ENCODE data around the gene ZRANB3.
"Not testable (repeated sequence)": the region's sequence is repeated elsewhere in the genome, so short reads cannot be mapped to it uniquely, and the experiment has no call there.

ZRANB3 gene

DNA sequence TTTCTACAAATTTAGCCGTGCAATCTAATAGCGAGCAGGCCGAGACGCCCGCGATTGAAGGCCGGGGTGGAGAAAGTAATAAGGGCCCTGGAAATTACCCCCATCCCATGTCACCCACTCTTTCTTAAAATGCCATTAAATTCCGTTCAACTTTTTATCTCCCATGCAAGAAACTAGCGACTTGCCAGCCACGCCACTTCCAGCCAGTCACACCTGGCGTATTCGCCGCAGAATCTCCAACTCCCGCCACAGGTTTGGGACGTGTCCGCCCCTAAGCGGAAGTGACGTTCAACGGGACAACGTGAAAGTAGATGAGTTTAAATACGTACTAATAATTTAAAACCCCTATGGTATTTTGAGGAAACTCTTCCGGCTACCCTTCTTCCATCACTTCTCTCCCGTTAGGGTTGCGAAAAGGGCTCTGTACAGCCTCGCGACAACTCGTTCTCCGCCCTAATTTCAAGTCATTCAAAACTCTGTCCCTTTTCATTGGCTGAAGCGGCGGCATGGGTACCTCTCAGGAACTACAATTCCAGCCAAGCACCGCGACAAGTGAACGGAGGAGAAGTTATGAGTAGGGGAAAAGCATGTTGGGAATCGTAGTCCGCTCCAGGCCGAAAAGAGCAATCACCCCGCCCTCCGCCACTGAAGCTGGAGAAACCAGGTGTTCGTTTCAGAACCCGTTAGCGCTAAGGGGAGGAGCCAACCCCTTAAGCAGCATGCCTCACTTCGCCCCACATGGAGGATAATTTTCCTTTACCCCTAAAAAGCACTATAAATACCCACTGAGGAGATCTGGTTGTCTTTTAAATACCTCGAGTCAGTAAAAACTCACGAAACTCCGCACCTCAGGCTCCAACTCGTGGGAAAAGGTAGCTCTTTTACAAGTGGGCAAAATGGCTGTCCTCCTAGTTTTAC, at the start of gene ZRANB3:
Gene ZRANB3 (minus strand): TSS at position 906 of the 918 bp plus-strand sequence.
- H3K4me3 ChIP-seq (ENCODE audit: low read length), result peak within 1 kb of the TSS; percentile 81

DNA sequence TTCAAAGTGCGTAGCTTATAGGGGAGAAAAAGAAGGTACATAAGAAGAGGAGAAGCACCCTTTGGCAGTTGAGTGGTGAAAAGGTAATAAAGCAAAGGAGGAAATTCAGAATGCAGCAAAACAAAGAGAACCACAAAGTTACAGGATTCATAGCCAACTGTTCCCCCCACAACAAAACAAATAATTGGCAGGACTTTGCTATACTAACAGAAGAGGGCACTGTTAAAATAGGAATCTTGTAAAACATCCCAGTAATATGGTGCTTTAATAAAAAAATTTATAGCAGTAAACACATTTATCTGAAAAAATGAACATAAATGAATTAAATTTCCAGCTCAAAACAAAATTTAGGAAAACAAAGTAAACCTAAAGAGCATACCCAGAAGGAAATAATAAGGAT, 42.6 kb upstream of the ZRANB3 start:
- H3K4me1 ChIP-seq (ENCODE audit: insufficient read depth, low read length), result no peaks in the 10 kb centered on the region
- H3K9me3 ChIP-seq (ENCODE audit: insufficient read depth, low read depth, low read length), result no peaks in the 10 kb centered on the region
- no peak overlapping the region for H3K9ac ChIP-seq (ENCODE audit: low read depth, low read length)
- no peak overlapping the region for H3K4me3 ChIP-seq (ENCODE audit: low read length)
- H3K36me3 ChIP-seq (ENCODE audit: insufficient read depth, low read depth, low read length), result peaks cover 12% of the 10 kb centered on the region
- H3K27me3 ChIP-seq (ENCODE audit: insufficient read depth, low read length), result no peaks in the 10 kb centered on the region
- H3K27ac ChIP-seq (ENCODE audit: low read length), result no peak overlapping the region

More for the DNA sequence above, at the start of gene ZRANB3:
- Histone ChIP-seq H3K9me3 (ENCODE audit: insufficient read depth, low read depth, low read length) (no peaks in the 10 kb centered on the region), H3K36me3 (ENCODE audit: insufficient read depth, low read depth, low read length) (peaks cover 6% of the 10 kb centered on the region; the same call in 1 of the 2 replicates), H3K9ac (ENCODE audit: low read depth, low read length) (peak within 1 kb of the TSS; percentile 88), H3K27ac (ENCODE audit: low read length) (peak within 1 kb of the TSS; percentile 93), H3K27me3 (ENCODE audit: insufficient read depth, low read length) (no peaks in the 10 kb centered on the region), H3K4me1 (ENCODE audit: insufficient read depth, low read length) (no peaks in the 10 kb centered on the region)

DNA sequence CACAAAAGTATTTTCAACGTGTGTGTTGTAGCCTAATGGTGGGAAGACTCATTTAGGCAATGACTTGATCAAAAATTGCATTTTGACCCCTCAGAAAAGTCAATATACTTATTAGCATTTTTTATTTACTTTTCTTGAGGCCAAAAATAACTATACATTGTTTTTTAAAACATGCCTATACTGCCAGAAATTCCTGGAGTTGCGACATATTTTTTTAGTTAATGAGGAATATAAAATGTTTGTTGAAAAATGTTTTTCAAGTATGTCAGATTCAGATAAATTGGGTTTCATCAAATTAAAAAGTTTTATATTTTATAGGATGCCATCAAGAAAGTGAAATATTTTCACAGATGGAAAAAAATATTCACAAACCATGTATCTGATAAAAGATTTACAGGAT, 39.9 kb upstream of the ZRANB3 start:
- Histone ChIP-seq H3K27ac (ENCODE audit: low read length) (no peak overlapping the region), H3K27me3 (ENCODE audit: insufficient read depth, low read length) (no peaks in the 10 kb centered on the region), H3K9ac (ENCODE audit: low read depth, low read length) (no peak overlapping the region), H3K4me3 (ENCODE audit: low read length) (no peak overlapping the region), H3K9me3 (ENCODE audit: insufficient read depth, low read depth, low read length) (no peaks in the 10 kb centered on the region), H3K36me3 (ENCODE audit: insufficient read depth, low read depth, low read length) (peaks cover 12% of the 10 kb centered on the region), H3K4me1 (ENCODE audit: insufficient read depth, low read length) (no peaks in the 10 kb centered on the region)

DNA sequence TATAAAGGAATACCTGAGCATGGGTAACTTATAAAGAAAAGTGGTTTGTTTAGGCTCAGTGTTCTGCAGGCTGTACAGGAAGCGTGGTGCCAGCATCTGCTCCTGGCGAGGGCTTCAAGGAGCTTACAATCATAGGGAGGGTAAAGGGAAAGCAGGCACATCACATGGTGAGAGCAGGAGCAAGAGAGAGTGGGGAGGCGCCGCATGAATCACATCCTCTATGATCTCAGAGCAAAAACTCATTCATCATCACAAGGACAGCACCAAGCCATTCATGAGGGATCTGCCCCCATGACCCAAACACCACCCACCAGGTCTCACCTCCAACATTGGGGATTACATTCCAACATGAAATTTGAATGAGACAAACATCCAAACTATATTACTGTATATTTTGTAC, 32.8 kb upstream of the ZRANB3 start:
- no peaks in the 10 kb centered on the region for H3K4me1 ChIP-seq (ENCODE audit: insufficient read depth, low read length)
- no peak overlapping the region for H3K4me3 ChIP-seq (ENCODE audit: low read length)
- H3K27ac ChIP-seq (ENCODE audit: low read length), result no peak overlapping the region
- no peaks in the 10 kb centered on the region; the same call in 1 of the 2 replicates for H3K36me3 ChIP-seq (ENCODE audit: insufficient read depth, low read depth, low read length)
- no peaks in the 10 kb centered on the region for H3K27me3 ChIP-seq (ENCODE audit: insufficient read depth, low read length)
- H3K9ac ChIP-seq (ENCODE audit: low read depth, low read length), result no peak overlapping the region
- H3K9me3 ChIP-seq (ENCODE audit: insufficient read depth, low read depth, low read length), result no peaks in the 10 kb centered on the region

DNA sequence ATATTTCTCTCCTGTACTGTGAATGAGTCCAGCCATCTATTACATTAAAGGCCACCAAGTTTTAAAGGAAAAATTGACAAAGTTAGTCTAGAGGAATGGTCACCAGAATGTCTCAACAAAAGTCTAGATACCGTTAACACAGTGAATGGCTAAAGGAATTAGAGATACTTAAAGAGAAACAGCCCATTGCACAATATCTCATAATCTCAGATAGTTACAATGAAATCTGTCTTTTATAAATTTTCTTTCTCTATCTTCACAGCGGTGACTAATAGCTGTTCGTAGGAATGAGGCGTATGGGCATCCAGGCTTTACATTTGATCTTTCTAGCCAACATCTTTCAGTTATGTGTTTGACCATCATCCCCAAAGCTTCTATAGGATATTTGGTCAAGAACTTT, 30.9 kb upstream of the ZRANB3 start:
- Histone ChIP-seq H3K27ac (ENCODE audit: low read length) (no peak overlapping the region), H3K9me3 (ENCODE audit: insufficient read depth, low read depth, low read length) (no peaks in the 10 kb centered on the region), H3K36me3 (ENCODE audit: insufficient read depth, low read depth, low read length) (no peaks in the 10 kb centered on the region; the same call in 1 of the 2 replicates), H3K4me3 (ENCODE audit: low read length) (no peak overlapping the region), H3K9ac (ENCODE audit: low read depth, low read length) (no peak overlapping the region), H3K27me3 (ENCODE audit: insufficient read depth, low read length) (no peaks in the 10 kb centered on the region), H3K4me1 (ENCODE audit: insufficient read depth, low read length) (peaks cover 10% of the 10 kb centered on the region)

DNA sequence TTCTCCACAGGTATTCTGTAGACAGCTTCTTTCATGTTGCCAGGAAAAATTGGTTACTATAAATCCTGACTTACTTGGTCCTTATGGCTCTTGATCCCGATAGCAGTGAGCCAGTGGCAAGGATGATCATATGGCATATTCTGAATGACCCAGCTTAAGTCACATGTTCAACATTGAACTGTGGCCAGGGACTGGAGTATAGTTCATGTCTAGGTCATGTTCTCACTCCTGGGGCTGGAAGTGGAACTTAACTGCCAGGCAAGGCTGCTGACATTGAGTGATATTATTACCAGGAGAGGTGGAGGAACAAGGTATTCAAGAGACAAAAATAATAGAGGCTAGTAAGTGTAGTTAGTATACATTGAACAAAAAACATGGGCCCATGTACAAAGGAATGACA, 26.5 kb upstream of the ZRANB3 start:
- H3K4me1 ChIP-seq (ENCODE audit: insufficient read depth, low read length), result peaks cover 10% of the 10 kb centered on the region
- H3K9me3 ChIP-seq (ENCODE audit: insufficient read depth, low read depth, low read length), result no peaks in the 10 kb centered on the region
- H3K9ac ChIP-seq (ENCODE audit: low read depth, low read length), result no peak overlapping the region
- H3K36me3 ChIP-seq (ENCODE audit: insufficient read depth, low read depth, low read length), result no peaks in the 10 kb centered on the region
- no peak overlapping the region for H3K4me3 ChIP-seq (ENCODE audit: low read length)
- no peaks in the 10 kb centered on the region for H3K27me3 ChIP-seq (ENCODE audit: insufficient read depth, low read length)
- no peak overlapping the region for H3K27ac ChIP-seq (ENCODE audit: low read length)

DNA sequence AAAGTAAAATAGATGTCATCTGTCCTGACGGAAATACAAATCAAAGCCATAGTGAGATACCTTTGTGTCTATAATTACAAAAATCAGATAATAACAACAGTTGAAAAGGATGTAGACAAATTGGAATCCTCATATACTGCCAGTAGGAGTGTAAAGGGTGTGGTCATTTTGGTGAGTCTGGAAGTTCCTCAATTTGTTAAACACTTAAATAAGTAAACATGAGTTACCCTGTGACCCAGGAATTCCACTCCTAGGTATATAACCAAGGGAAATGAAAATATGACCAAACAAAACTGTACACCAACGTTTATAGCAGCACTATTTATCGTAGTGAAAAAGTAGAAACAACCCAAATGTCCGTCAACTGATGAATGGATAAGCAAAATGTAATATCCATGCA, 24.3 kb upstream of the ZRANB3 start:
- Histone ChIP-seq H3K4me1 (ENCODE audit: insufficient read depth, low read length) (peaks cover 10% of the 10 kb centered on the region), H3K4me3 (ENCODE audit: low read length) (no peak overlapping the region), H3K27me3 (ENCODE audit: insufficient read depth, low read length) (no peaks in the 10 kb centered on the region), H3K27ac (ENCODE audit: low read length) (no peak overlapping the region), H3K9me3 (ENCODE audit: insufficient read depth, low read depth, low read length) (no peaks in the 10 kb centered on the region), H3K36me3 (ENCODE audit: insufficient read depth, low read depth, low read length) (no peaks in the 10 kb centered on the region), H3K9ac (ENCODE audit: low read depth, low read length) (no peak overlapping the region)

DNA sequence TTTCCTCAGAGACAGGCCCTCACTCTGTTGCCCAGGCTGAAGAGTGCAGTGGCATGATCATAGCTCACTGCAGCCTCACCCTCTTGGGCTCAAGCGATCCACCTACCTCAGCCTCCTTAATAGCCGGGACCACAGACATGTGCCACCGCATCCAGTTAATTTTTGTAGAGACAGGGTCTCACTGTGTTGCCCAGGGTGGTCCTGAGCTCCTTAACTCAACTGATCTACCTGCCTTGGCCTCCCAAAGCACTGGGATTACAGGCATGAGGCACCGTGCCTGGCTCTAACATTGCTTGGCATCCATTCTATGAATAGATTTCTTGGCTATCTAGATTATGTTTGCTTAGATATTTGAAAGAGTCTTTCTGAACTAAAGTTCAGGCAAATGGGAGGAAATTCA, 21.9 kb upstream of the ZRANB3 start:
- Histone ChIP-seq H3K4me1 (ENCODE audit: insufficient read depth, low read length) (peaks cover 5% of the 10 kb centered on the region; the same call in 1 of the 2 replicates), H3K36me3 (ENCODE audit: insufficient read depth, low read depth, low read length) (no peaks in the 10 kb centered on the region), H3K27ac (ENCODE audit: low read length) (no peak overlapping the region), H3K9ac (ENCODE audit: low read depth, low read length) (no peak overlapping the region), H3K4me3 (ENCODE audit: low read length) (no peak overlapping the region), H3K9me3 (ENCODE audit: insufficient read depth, low read depth, low read length) (no peaks in the 10 kb centered on the region), H3K27me3 (ENCODE audit: insufficient read depth, low read length) (no peaks in the 10 kb centered on the region)

DNA sequence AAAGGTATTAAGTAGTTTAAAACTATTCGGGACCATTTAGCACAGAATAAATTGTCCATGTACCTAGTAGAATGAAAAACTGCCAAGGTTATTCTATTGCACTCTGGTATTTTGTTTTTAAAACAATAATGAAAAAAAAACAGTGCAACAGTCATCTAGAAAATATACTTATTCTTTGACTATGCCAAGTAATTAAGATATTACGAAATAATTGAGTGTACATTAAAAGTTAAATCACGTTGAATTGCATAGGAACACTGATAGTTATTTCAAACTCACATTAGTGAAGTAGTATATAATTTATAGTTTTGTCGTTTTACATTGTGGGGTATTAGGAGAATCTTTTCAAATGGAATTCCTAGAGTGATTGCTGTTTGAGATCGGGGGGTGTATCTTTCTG, 20.3 kb upstream of the ZRANB3 start:
- Histone ChIP-seq H3K9ac (ENCODE audit: low read depth, low read length) (no peak overlapping the region), H3K4me3 (ENCODE audit: low read length) (no peak overlapping the region), H3K36me3 (ENCODE audit: insufficient read depth, low read depth, low read length) (no peaks in the 10 kb centered on the region), H3K27ac (ENCODE audit: low read length) (no peak overlapping the region), H3K27me3 (ENCODE audit: insufficient read depth, low read length) (no peaks in the 10 kb centered on the region), H3K4me1 (ENCODE audit: insufficient read depth, low read length) (0 out of 2 replicates have a peak, but pooled peaks cover 2% of the 10 kb centered on the region), H3K9me3 (ENCODE audit: insufficient read depth, low read depth, low read length) (no peaks in the 10 kb centered on the region)

DNA sequence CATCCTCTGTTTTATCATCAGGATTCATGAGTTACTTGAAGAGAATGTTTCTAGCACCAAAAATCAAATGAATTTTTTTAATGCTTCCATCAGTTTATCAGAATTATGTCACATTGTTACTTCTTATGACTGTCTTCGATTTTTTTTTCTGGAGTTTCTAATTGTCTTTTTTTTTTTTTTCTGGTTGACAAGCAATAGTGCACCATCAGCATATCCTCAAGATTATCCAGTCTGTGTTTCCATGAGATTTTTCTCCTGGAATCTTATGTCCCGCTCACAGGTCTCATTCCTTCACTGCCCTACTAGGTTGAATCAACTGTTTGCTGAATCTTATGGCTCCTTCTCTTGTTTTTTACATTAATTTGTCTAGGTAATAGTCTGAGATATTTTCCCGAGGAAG, 16.3 kb upstream of the ZRANB3 start:
- H3K27me3 ChIP-seq (ENCODE audit: insufficient read depth, low read length), result no peaks in the 10 kb centered on the region
- no peak overlapping the region for H3K9ac ChIP-seq (ENCODE audit: low read depth, low read length)
- H3K4me3 ChIP-seq (ENCODE audit: low read length), result no peak overlapping the region
- 0 out of 2 replicates have a peak, but pooled peaks cover 2% of the 10 kb centered on the region for H3K4me1 ChIP-seq (ENCODE audit: insufficient read depth, low read length)
- H3K36me3 ChIP-seq (ENCODE audit: insufficient read depth, low read depth, low read length), result no peaks in the 10 kb centered on the region
- no peaks in the 10 kb centered on the region for H3K9me3 ChIP-seq (ENCODE audit: insufficient read depth, low read depth, low read length)
- H3K27ac ChIP-seq (ENCODE audit: low read length), result no peak overlapping the region

DNA sequence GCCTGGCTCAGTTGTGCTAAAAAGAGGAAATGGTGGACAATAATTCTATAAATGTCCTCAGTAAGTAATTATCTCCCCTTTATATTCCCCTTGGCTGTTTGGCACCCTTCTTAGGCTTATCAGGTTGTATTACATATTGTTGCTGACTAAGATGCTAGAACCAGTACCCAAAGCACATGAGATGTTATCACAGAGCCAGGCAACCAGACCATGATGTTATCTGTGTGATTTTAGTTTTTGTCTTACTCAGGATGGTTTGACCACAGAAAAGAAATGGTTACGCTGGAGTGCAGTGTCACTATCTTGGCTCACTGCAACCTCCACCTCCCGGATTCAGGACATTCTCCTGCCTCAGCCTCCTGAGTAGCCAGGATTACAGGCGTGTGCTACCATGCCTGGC, 15.4 kb upstream of the ZRANB3 start:
- Histone ChIP-seq H3K9me3 (ENCODE audit: insufficient read depth, low read depth, low read length) (no peaks in the 10 kb centered on the region), H3K27ac (ENCODE audit: low read length) (no peak overlapping the region), H3K4me1 (ENCODE audit: insufficient read depth, low read length) (0 out of 2 replicates have a peak, but pooled peaks cover 2% of the 10 kb centered on the region), H3K4me3 (ENCODE audit: low read length) (no peak overlapping the region), H3K36me3 (ENCODE audit: insufficient read depth, low read depth, low read length) (no peaks in the 10 kb centered on the region), H3K9ac (ENCODE audit: low read depth, low read length) (no peak overlapping the region), H3K27me3 (ENCODE audit: insufficient read depth, low read length) (no peaks in the 10 kb centered on the region)

DNA sequence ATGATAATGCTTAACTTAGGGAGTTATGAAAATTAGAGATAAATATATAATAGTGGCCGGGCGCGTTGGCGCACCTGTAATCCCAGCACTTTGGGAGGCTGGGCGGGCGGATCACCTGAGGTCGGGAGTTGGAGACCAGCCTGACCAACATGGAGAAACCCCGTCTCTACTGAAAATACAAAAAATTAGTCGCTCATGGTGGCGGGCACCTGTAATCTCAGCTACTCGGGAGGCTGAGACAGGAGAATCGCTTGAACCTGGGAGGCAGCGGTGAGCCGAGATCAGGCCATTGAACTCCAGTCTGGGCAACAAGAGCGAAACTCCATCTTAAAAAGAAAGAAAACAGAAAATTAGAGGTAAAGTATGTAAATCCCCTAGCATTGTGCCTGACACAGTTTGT, 2.5 kb upstream of the ZRANB3 start:
- not testable (repeated sequence) for H3K4me1 ChIP-seq (ENCODE audit: insufficient read depth, low read length); H3K27ac ChIP-seq (ENCODE audit: low read length); H3K9ac ChIP-seq (ENCODE audit: low read depth, low read length); H3K27me3 ChIP-seq (ENCODE audit: insufficient read depth, low read length); H3K9me3 ChIP-seq (ENCODE audit: insufficient read depth, low read depth, low read length)
- Histone ChIP-seq H3K36me3 (ENCODE audit: insufficient read depth, low read depth, low read length) (peaks cover 17% of the 10 kb centered on the region), H3K4me3 (ENCODE audit: low read length) (peak overlapping the region; percentile 23; the same call in 1 of the 2 replicates)

Measured in iPS-20b (cell line).